Measurements from ENCODE around the gene TSC2.

TSC2 gene

GRCh38 chr16:2015117-2015946 is 32.5 kb upstream of the TSC2 start:
- peak overlapping the region; percentile 80 for H3K27ac ChIP-seq
- TF ChIP-seq CTCF (IDR thresholded peaks at IDR 0.05), result no peak
- no peak for TF ChIP-seq ZFX (IDR thresholded peaks at IDR 0.05; ENCODE audit: borderline replicate concordance)

GRCh38 chr16:2015947-2016208 is 31.9 kb upstream of the TSC2 start:
- no peak for TF ChIP-seq ZFX (IDR thresholded peaks at IDR 0.05; ENCODE audit: borderline replicate concordance)
- no peak for TF ChIP-seq CTCF (IDR thresholded peaks at IDR 0.05)

GRCh38 chr16:2016407-2016922 is 31.3 kb upstream of the TSC2 start:
- H3K27ac ChIP-seq, result peak overlapping the region; percentile 80
- TF ChIP-seq CTCF (IDR thresholded peaks at IDR 0.05), result peak; percentile 69
- TF ChIP-seq ZFX (IDR thresholded peaks at IDR 0.05; ENCODE audit: borderline replicate concordance), result no peak

More at GRCh38 chr16:2015947-2016208, 31.9 kb upstream of the TSC2 start:
- H3K27ac ChIP-seq, result peak overlapping the region; percentile 80

GRCh38 chr16:2019518-2019920 is 28.3 kb upstream of the TSC2 start, which contains the start of gene NPW:
TSS of gene NPW (plus strand) at chr16:2019785.
- no peak for TF ChIP-seq CTCF (IDR thresholded peaks at IDR 0.05)
- TF ChIP-seq ZFX (IDR thresholded peaks at IDR 0.05; ENCODE audit: borderline replicate concordance), result no peak
- no peak within 1 kb of the TSS for H3K27ac ChIP-seq

GRCh38 chr16:2019921-2020831 is 27.6 kb upstream of the TSC2 start:
- no peak overlapping the region for H3K27ac ChIP-seq
- TF ChIP-seq CTCF (IDR thresholded peaks at IDR 0.05), result no peak
- TF ChIP-seq ZFX (IDR thresholded peaks at IDR 0.05; ENCODE audit: borderline replicate concordance), result no peak

GRCh38 chr16:2022723-2023091 is 25.1 kb upstream of the TSC2 start:
- TF ChIP-seq ZFX (IDR thresholded peaks at IDR 0.05; ENCODE audit: borderline replicate concordance) (no peak), CTCF (IDR thresholded peaks at IDR 0.05) (no peak)
- peak overlapping the region; percentile 61 for H3K27ac ChIP-seq

Measured in 22Rv1 (cell line).